H1 (cell line): ENCODE measurements around the gene DCP1B. TPM values are rescaled to one million over a fixed set of nuclear protein-coding genes. Genes with fewer than 3 reads are reported as not detected.
A peak's percentile ranks its signal among the peaks of the same experiment; 100 is the strongest.

Experiments
- CTCF ChIP-seq, 3 experiments: IDR thresholded peaks; 1 replicate in 2 of 3; 2 replicates in 1 of 3; pipeline versions ENCODE4 v1.5.1 to v1.6.1; 2011; ENCODE audit warnings: low read length in 3 of 3, mild to moderate bottlenecking in 3 of 3, inconsistent platforms in 2 of 3, low read depth in 1 of 3, moderate library complexity in 1 of 3; ENCODE audit not compliant: insufficient read depth in 1 of 3; ENCODE audit errors: control extremely low read depth in 1 of 3
- NRF1 ChIP-seq: IDR thresholded peaks from 2 replicates; pipeline ENCODE4 v1.6.1; 2011; ENCODE audit warnings: mild to moderate bottlenecking, low read depth, low read length, improper control_type of control experiment
- RAD21 ChIP-seq, 2 experiments: IDR thresholded peaks in 1 of 2; conservative IDR thresholded peaks in 1 of 2; 2 replicates each; pipeline ENCODE4 v1.6.1; 2011; ENCODE audit warnings: low read depth in 2 of 2, low read length in 2 of 2, improper control_type of control experiment in 1 of 2, inconsistent platforms in 1 of 2, mild to moderate bottlenecking in 1 of 2, moderate library complexity in 1 of 2
- polyA plus RNA-seq, 7 experiments: library from polyadenylated mRNA; depleted of rRNA in 3 of 7; stranded (reverse) in 5 of 7; unstranded in 2 of 7; fragments of >200 nt in 5 of 7; fragments of 200-250 nt in 2 of 7; gene quantifications; 1 replicate in 5 of 7; 2 replicates in 1 of 7; 4 replicates in 1 of 7; pipeline versions ENCODE4 v1.2.1 to v1.2.3, GENCODE V29; 2011 to 2013; ENCODE audit warnings: missing spikeins in 2 of 7, mixed read lengths in 2 of 7
- total RNA-seq: library from RNA; stranded (reverse); fragmentation: NEBNext Ultra II Directional; extraction: Animal tissue kit (Norgen Biotek cat#: 25700); gene quantifications from 2 replicates; pipeline ENCODE4 v1.2.1, GENCODE V29; 2021

Gene DCP1B
- total and polyA plus RNA-seq, 2 of the 8 experiments (the other 6 are each of a cell fraction or from before 2014, with no cell fraction given), result 14.8 to 29.0 TPM

- TF ChIP-seq CTCF (IDR thresholded peaks at IDR 0.05; ENCODE audit: control extremely low read depth in 1 of 3, insufficient read depth in 1 of 3, low read depth in 1 of 3, low read length in 3 of 3), result peak; percentile 27 to 38 (median 32)
- no peak for TF ChIP-seq NRF1
- peak in 1 of 2 experiments; percentile 12; a peak in 2 of 4 replicates for TF ChIP-seq RAD21 (IDR thresholded peaks at IDR 0.05 in 1 of 2, conservative IDR thresholded peaks at IDR 0.05 in 1 of 2; ENCODE audit: low read depth in 2 of 2, low read length in 2 of 2)
- TF ChIP-seq, all 59 proteins: peak for 4
Observed at GRCh38 chr12:1933342-1934051, 70.8 kb downstream of the DCP1B start (continued).
